ENCODE measurements around the gene MAP3K14. TPM values are rescaled to one million over a fixed set of nuclear protein-coding genes. Genes with fewer than 3 reads are reported as not detected.

The MAP3K14 gene
- total RNA-seq, 1 donor from 2014 or later, result 6.6 TPM

DNA sequence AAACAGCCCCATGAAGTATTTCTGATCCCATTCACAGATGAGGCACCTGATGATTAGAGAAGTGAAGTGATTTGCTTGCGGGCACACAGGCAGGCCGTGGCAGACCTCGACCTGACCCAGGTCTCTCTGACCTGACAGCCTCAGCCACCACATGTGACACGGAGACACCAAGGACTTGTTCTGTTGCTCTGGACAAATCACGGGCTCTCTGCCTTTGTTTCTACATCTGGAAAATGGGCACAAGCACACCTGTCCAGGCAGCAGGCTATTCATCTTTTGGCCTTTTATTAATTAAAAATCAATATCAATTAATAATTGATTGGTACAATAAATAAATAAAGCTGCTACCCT, 3.4 kb downstream of the MAP3K14 start:
- H3K4me3 ChIP-seq (ENCODE audit: low read depth, low read length), result peak overlapping the region; percentile 24
- DNase-seq (ENCODE audit: low read depth), result no peak
- TF ChIP-seq, protein P1, sequence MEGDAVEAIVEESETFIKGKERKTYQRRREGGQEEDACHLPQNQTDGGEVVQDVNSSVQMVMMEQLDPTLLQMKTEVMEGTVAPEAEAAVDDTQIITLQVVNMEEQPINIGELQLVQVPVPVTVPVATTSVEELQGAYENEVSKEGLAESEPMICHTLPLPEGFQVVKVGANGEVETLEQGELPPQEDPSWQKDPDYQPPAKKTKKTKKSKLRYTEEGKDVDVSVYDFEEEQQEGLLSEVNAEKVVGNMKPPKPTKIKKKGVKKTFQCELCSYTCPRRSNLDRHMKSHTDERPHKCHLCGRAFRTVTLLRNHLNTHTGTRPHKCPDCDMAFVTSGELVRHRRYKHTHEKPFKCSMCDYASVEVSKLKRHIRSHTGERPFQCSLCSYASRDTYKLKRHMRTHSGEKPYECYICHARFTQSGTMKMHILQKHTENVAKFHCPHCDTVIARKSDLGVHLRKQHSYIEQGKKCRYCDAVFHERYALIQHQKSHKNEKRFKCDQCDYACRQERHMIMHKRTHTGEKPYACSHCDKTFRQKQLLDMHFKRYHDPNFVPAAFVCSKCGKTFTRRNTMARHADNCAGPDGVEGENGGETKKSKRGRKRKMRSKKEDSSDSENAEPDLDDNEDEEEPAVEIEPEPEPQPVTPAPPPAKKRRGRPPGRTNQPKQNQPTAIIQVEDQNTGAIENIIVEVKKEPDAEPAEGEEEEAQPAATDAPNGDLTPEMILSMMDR (conservative IDR thresholded peaks at IDR 0.05; ENCODE audit: low read depth, low read length), result no peak

DNA sequence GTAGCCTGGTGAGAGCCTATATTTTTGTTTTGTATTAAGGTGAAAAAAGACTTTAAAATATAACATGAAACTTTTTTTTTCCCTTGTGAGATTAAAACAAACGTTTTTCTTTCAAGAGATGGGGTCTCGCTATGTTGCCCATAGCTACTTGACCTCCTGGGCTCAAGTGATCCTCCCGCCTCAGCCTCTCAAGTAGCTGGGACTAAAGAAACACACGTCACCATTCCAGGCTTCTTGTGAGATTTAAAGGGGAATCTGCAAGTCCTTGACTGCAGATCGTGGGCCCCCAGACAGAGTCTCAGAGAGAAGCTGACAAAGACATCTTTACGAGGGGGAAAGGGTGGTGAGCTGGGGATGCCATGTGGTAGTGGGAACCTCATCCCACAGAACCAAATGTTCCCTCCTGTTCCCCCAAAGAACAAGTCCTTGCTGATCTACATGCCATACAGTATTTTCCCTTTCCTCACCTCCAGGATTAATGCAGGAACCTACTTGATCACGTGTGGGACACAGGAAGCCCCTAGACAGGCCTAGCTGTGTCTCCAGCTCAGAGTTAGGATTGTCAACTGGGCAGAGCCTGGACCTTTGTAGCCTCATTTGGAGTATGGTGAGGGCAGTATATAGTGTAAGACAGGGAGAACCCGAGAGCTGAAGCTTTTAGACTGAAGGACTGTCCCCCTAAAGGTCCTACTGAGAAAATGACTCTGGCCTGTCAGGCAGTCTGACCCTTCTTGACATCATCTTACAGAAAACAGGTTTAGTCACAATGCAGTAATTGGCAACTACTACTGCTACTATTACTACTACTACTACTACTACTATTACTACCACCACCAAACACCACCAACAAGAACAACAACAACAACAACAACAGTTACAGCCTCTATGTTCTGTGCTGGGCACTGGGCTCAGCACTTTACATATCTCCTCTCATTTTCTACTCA, 4.1 kb downstream of the MAP3K14 start:
- H3K4me3 ChIP-seq (ENCODE audit: low read depth, low read length), result peak overlapping the region; percentile 24
- TF ChIP-seq, protein P1 (conservative IDR thresholded peaks at IDR 0.05; ENCODE audit: low read depth, low read length), result no peak
- DNase-seq (ENCODE audit: low read depth), result no peak

DNA sequence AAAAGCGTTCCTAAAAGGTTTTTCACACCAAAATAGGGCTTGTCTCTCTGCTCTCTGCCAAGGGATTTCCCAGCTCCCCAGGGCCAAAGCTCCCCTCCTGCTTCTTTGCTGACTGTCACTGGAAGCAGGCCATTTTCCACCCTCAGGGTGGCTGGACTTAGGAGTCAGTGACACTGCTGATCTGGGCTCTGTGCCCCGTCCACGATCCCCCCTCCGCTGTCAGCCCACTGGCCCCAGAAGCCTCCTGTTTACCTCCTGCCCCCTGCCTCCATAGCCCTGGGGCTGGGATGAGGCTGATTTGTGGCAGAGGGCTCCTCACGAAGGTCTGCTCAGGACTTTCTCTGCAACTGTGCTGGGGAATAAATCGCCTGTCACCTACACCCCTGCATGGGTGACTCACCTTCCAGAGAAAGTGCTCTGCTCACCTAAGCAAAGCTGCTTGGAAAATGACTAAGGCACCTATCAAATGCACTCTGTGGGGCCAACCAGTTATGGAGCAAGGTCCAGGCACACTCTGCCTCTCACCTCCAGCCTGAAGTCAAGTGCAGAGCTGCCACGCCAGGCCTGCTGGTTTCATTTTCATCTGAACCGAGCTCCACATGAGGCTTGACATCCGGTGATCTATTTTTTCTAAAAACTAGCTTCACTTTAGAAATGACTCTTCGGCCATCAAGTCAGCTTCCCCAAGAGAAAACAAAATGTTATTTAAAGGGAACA, 4.9 kb downstream of the MAP3K14 start:
- peak overlapping the region; percentile 24 for H3K4me3 ChIP-seq (ENCODE audit: low read depth, low read length)
- DNase-seq (ENCODE audit: low read depth), result peak; percentile 86
- TF ChIP-seq, protein P1 (conservative IDR thresholded peaks at IDR 0.05; ENCODE audit: low read depth, low read length), result no peak

DNA sequence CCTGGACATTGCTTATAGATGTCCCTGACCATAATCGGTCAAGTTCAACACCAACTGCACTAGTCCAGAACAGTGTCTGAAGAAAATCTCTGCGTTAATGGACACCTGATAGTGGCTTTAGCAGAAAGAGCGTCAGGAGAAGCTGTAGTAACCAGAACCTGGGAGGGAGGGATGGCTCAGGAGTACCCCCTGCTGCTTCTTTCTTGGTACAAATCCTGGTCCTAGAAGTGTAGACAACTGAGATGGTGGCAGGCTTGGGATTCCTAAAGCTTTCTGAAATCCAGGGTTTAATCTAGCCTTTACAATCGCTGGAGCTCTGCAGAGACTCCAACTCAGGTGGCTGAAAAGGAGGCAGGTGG, 5.4 kb downstream of the MAP3K14 start:
- H3K4me3 ChIP-seq (ENCODE audit: low read depth, low read length), result peak overlapping the region; percentile 24
- DNase-seq (ENCODE audit: low read depth), result no peak
- TF ChIP-seq, protein P1 (conservative IDR thresholded peaks at IDR 0.05; ENCODE audit: low read depth, low read length), result peak; percentile 44

DNA sequence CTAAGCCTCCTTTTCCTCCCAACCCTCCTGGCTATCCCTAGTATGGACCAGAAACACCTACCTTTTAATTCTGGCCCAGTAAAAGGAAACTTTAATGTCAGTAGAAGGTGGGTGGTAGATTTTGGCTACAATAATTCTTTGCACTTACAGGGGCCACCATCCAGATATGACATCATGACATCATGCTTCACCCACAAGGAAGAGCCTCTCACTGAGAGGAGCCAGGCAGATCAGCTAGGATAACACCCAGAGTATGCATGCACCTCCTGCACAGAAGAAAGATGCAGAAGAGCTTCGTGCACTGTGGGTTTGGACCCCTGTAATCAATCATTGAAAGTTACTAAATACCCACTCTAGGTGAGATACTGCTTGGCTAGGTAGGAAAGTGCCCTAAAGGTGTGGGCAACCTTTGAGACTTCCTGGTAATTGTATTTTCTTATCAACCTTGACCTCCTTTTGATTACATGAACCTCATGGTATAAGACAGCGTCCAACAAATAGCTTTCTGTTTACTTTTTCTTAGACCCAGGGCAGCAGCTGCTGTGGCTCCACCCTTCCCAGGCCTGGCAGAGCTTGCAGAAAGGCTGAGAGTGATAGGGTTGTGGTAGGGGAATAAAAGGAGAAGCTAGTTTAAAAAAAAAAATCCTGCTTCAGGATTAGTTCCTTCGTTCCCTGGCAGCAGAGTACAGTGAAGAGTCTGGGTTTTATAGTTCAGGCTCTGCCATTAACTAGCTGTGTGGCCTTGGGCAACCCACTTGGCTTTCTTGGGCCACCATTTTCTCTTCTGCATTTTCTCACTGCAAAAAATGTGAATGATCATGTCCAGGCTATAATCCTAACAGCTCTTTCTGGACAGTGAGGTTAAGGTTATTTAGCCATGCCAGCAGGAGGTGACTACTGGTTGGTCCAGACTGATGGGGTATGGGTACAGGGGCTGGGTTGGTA, 6.2 kb downstream of the MAP3K14 start:
- DNase-seq (ENCODE audit: low read depth), result no peak
- H3K4me3 ChIP-seq (ENCODE audit: low read depth, low read length), result no peak overlapping the region
- TF ChIP-seq, protein P1 (conservative IDR thresholded peaks at IDR 0.05; ENCODE audit: low read depth, low read length), result no peak

DNA sequence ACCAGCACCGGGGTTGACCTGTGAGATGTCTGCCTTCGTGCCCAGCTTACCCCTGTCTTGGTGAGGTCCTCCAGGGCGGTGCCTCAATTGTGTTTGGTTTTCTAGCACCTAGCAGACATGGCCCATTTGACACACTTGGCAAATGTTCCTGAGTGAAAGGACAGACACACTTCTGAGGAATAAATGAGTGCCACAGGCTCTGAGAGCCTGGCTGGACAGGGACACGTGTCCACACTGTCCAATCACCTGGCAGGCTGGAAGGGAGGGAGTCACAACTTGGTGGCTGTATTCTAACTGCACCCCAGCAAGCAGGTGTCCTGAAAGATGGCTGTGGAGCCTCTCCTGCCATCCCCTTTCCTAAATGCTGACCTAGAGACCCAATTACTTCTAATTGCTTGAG, 7.4 kb downstream of the MAP3K14 start:
- no peak for DNase-seq (ENCODE audit: low read depth)
- no peak overlapping the region for H3K4me3 ChIP-seq (ENCODE audit: low read depth, low read length)
- TF ChIP-seq, protein P1 (conservative IDR thresholded peaks at IDR 0.05; ENCODE audit: low read depth, low read length), result no peak

Data from epithelial cell of proximal tubule (primary cell).